HG03469 (cell line): ENCODE results near the gene PLCD1.
A peak's percentile ranks its signal among the peaks of the same experiment; 100 is the strongest.
"Not testable (repeated sequence)": the region's sequence is repeated elsewhere in the genome, so short reads cannot be mapped to it uniquely, and the experiment has no call there.

Source experiments
- ATAC-seq: cut with Tn5 transposase; IDR thresholded peaks from one replicate; pipeline ENCODE4 v1.9.1; 2021; ENCODE audit warnings: mild to moderate bottlenecking, moderate library complexity, moderate number of reproducible peaks; ENCODE audit not compliant: unreplicated experiment

The PLCD1 gene

GRCh38 chr3:37988376-37988775, 41.1 kb downstream of the PLCD1 start:
- not testable (repeated sequence) for ATAC-seq

- no peak for ATAC-seq
Measured at GRCh38 chr3:37987751-37988179, 41.7 kb downstream of the PLCD1 start.

GRCh38 chr3:37987315-37987697, 42.1 kb downstream of the PLCD1 start:
- ATAC-seq: no peak

- ATAC-seq: no peak
Measured at GRCh38 chr3:37986479-37987314, 42.7 kb downstream of the PLCD1 start.

GRCh38 chr3:37985637-37986320, 43.7 kb downstream of the PLCD1 start:
- ATAC-seq: no peak

- no peak for ATAC-seq
Measured at GRCh38 chr3:37984596-37984995, 44.8 kb downstream of the PLCD1 start.

- no peak for ATAC-seq
Measured at GRCh38 chr3:37984051-37984450, 45.4 kb downstream of the PLCD1 start.

- ATAC-seq: no peak
Measured at GRCh38 chr3:37982331-37982730, 47.1 kb downstream of the PLCD1 start.

GRCh38 chr3:37981348-37981664, 48.1 kb downstream of the PLCD1 start:
- no peak for ATAC-seq

GRCh38 chr3:37980462-37981347, 48.7 kb downstream of the PLCD1 start:
- no peak for ATAC-seq

GRCh38 chr3:37979541-37980461, 49.6 kb downstream of the PLCD1 start:
- ATAC-seq: no peak

GRCh38 chr3:37974121-37975083, 55.0 kb downstream of the PLCD1 start:
- peak; percentile 62 for ATAC-seq

- ATAC-seq: no peak
Measured at GRCh38 chr3:37973246-37974054, 56.0 kb downstream of the PLCD1 start.

- ATAC-seq: not testable (repeated sequence)
Measured at GRCh38 chr3:37972056-37972455, 57.4 kb downstream of the PLCD1 start.

GRCh38 chr3:37971467-37971866, 58.0 kb downstream of the PLCD1 start:
- ATAC-seq: no peak

GRCh38 chr3:37970802-37971201, 58.6 kb downstream of the PLCD1 start:
- ATAC-seq: no peak

GRCh38 chr3:37969596-37970100, 59.8 kb downstream of the PLCD1 start:
- no peak for ATAC-seq
